DOHH2 (cell line): Measurements from ENCODE around the gene RANBP6.

ENCODE experiments used
- CTCF ChIP-seq: fragments of 200-600 bp; sonication (generic); IDR thresholded peaks from one replicate; pipeline ENCODE4 v1.5.1; 2014; ENCODE audit warnings: antibody characterized with exemption, mild to moderate bottlenecking, low read depth, low read length; ENCODE audit not compliant: poor library complexity, severe bottlenecking
- EZH2phosphoT487 ChIP-seq: fragments of 200-600 bp; sonication (generic); IDR thresholded peaks from 2 replicates; pipeline ENCODE4 v1.6.1; 2017; ENCODE audit warnings: borderline replicate concordance, mild to moderate bottlenecking, antibody characterized with exemption, low read length, moderate library complexity, mixed read lengths

- TF ChIP-seq CTCF (no peak), EZH2phosphoT487 (no peak)
Measured at GRCh38 chr9:6007058-6007769, 8.2 kb downstream of the RANBP6 start.
